ENCODE data around the gene MDH1. TPM values are rescaled to one million over a fixed set of nuclear protein-coding genes. Genes with fewer than 3 reads are reported as not detected.
"Not testable (repeated sequence)": the region's sequence is repeated elsewhere in the genome, so short reads cannot be mapped to it uniquely, and the experiment has no call there.

The MDH1 gene
- total RNA-seq, 2 donors from 2014 or later = 66.1 to 103 TPM

- no peak for DNase-seq (ENCODE audit: low spot score)
- H3K9me3 ChIP-seq = peaks cover 3% of the 10 kb centered on the region
- TF ChIP-seq, protein P1, sequence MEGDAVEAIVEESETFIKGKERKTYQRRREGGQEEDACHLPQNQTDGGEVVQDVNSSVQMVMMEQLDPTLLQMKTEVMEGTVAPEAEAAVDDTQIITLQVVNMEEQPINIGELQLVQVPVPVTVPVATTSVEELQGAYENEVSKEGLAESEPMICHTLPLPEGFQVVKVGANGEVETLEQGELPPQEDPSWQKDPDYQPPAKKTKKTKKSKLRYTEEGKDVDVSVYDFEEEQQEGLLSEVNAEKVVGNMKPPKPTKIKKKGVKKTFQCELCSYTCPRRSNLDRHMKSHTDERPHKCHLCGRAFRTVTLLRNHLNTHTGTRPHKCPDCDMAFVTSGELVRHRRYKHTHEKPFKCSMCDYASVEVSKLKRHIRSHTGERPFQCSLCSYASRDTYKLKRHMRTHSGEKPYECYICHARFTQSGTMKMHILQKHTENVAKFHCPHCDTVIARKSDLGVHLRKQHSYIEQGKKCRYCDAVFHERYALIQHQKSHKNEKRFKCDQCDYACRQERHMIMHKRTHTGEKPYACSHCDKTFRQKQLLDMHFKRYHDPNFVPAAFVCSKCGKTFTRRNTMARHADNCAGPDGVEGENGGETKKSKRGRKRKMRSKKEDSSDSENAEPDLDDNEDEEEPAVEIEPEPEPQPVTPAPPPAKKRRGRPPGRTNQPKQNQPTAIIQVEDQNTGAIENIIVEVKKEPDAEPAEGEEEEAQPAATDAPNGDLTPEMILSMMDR (IDR thresholded peaks at IDR 0.05) = no peak
- peak overlapping the region; percentile 18 for H3K4me3 ChIP-seq
- peak overlapping the region in 1 of 2 donors; percentile 21 for H3K27ac ChIP-seq
- H3K27me3 ChIP-seq (replicated peaks; ENCODE audit: insufficient read depth) = no peaks in the 10 kb centered on the region
- ATAC-seq (ENCODE audit: insufficient number of reproducible peaks, low FRiP score, low read depth) = no peak
- H3K4me1 ChIP-seq (ENCODE audit: control insufficient read depth in 1 of 2, low read depth in 2 of 2) = peaks cover 4 to 12% of the 10 kb centered on the region in 2 donors
- no peaks in the 10 kb centered on the region for H3K36me3 ChIP-seq
These were observed 17.5 kb upstream of the MDH1 start for GRCh38 chr2:63571291-63571690.

GRCh38 chr2:63572001-63572400 is 16.8 kb upstream of the MDH1 start:
- TF ChIP-seq, protein P1 (IDR thresholded peaks at IDR 0.05) = no peak
- ATAC-seq (ENCODE audit: insufficient number of reproducible peaks, low FRiP score, low read depth) (no peak), DNase-seq (ENCODE audit: low spot score) (no peak)
- Histone ChIP-seq H3K36me3 (no peaks in the 10 kb centered on the region), H3K4me3 (no peak overlapping the region), H3K4me1 (ENCODE audit: control insufficient read depth in 1 of 2, low read depth in 2 of 2) (peaks cover 4 to 12% of the 10 kb centered on the region in 2 donors), H3K27me3 (replicated peaks; ENCODE audit: insufficient read depth) (no peaks in the 10 kb centered on the region), H3K27ac (no peak overlapping the region), H3K9me3 (peaks cover 3% of the 10 kb centered on the region)

- H3K27ac ChIP-seq; H3K9me3 ChIP-seq; H3K36me3 ChIP-seq; ATAC-seq (ENCODE audit: insufficient number of reproducible peaks, low FRiP score, low read depth); H3K27me3 ChIP-seq (replicated peaks; ENCODE audit: insufficient read depth); DNase-seq (ENCODE audit: low spot score); H3K4me3 ChIP-seq: not testable (repeated sequence)
- H3K4me1 ChIP-seq (ENCODE audit: control insufficient read depth in 1 of 2, low read depth in 2 of 2) = peaks cover 4 to 12% of the 10 kb centered on the region in 2 donors
These were observed 15.7 kb upstream of the MDH1 start for GRCh38 chr2:63573026-63573425.

- H3K4me1 ChIP-seq (ENCODE audit: control insufficient read depth in 1 of 2, low read depth in 2 of 2) = peaks cover 4 to 12% of the 10 kb centered on the region in 2 donors
- H3K27ac ChIP-seq; H3K9me3 ChIP-seq; DNase-seq (ENCODE audit: low spot score); H3K4me3 ChIP-seq; H3K27me3 ChIP-seq (replicated peaks; ENCODE audit: insufficient read depth); H3K36me3 ChIP-seq; ATAC-seq (ENCODE audit: insufficient number of reproducible peaks, low FRiP score, low read depth): not testable (repeated sequence)
These were observed 14.9 kb upstream of the MDH1 start for GRCh38 chr2:63573726-63574345.

DNA sequence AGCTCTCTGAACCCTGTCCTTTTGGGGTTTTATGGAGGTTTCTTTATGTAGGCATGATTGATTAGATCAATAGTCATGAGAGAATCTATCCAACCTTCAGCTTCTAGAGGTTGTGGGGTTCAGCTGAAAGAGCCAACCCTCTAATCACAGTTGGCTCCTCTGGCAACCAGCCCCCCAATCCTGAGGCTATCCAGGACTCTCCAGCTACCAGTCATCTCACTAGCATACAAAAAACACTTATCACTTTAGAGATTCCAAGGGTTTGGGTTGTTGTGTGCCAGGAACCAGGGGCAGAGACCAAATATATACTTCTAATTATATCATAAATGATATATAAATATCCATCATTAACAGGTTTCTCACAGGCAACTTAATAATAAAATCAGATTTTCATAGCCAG is 12.2 kb upstream of the MDH1 start:
- no peaks in the 10 kb centered on the region for H3K9me3 ChIP-seq
- DNase-seq (ENCODE audit: low spot score) = no peak
- no peak overlapping the region for H3K27ac ChIP-seq
- TF ChIP-seq, protein P1 (IDR thresholded peaks at IDR 0.05) = no peak
- no peaks in the 10 kb centered on the region for H3K36me3 ChIP-seq
- H3K27me3 ChIP-seq (replicated peaks; ENCODE audit: insufficient read depth) = no peaks in the 10 kb centered on the region
- no peak overlapping the region for H3K4me3 ChIP-seq
- peaks cover 3 to 17% of the 10 kb centered on the region in 2 donors for H3K4me1 ChIP-seq (ENCODE audit: control insufficient read depth in 1 of 2, low read depth in 2 of 2)
- ATAC-seq (ENCODE audit: insufficient number of reproducible peaks, low FRiP score, low read depth) = no peak

GRCh38 chr2:63578767-63579166 is 10.0 kb upstream of the MDH1 start:
- no peak for DNase-seq (ENCODE audit: low spot score)
- TF ChIP-seq, protein P1 (IDR thresholded peaks at IDR 0.05) = no peak
- Histone ChIP-seq H3K27ac (no peak overlapping the region), H3K36me3 (no peaks in the 10 kb centered on the region), H3K4me1 (ENCODE audit: control insufficient read depth in 1 of 2, low read depth in 2 of 2) (peaks cover 3 to 24% of the 10 kb centered on the region in 2 donors), H3K4me3 (no peak overlapping the region), H3K27me3 (replicated peaks; ENCODE audit: insufficient read depth) (no peaks in the 10 kb centered on the region), H3K9me3 (no peaks in the 10 kb centered on the region)
- ATAC-seq (ENCODE audit: insufficient number of reproducible peaks, low FRiP score, low read depth) = no peak
